HepG2 (cell line): ENCODE results near the gene EPHB4. TPM values are rescaled to one million over a fixed set of nuclear protein-coding genes. Genes with fewer than 3 reads are reported as not detected.

Experiments
- CBFB ChIP-seq: sonication (generic); formaldehyde crosslinking; IDR thresholded peaks from 2 replicates; pipeline ENCODE4 v1.4.0; 2020; ENCODE audit warnings: missing genetic modification reagents
- CREB1 ChIP-seq, 2 experiments: fragments of 450-650 bp in 1 of 2; IDR thresholded peaks; 2 replicates each; pipeline ENCODE4 v1.6.1; 2016 to 2017; ENCODE audit warnings: control low read depth in 1 of 2, mild to moderate bottlenecking in 1 of 2, missing compliant biosample characterization in 1 of 2, missing genetic modification characterization in 1 of 2
- EP300 ChIP-seq, 3 experiments: sonication (generic) in 1 of 3; formaldehyde crosslinking in 1 of 3; IDR thresholded peaks; 2 replicates each; pipeline versions ENCODE4 v1.5.1 to v1.6.1; 2011 to 2020; ENCODE audit warnings: low read depth in 2 of 3, low read length in 2 of 3, borderline replicate concordance in 1 of 3, improper control_type of control experiment in 1 of 3, mild to moderate bottlenecking in 1 of 3, missing genetic modification reagents in 1 of 3, moderate library complexity in 1 of 3
- GMEB2 ChIP-seq: IDR thresholded peaks from 2 replicates; pipeline ENCODE4 v1.6.1; 2016; ENCODE audit warnings: missing biosample characterization, missing genetic modification reagents, low read depth
- HNF1A ChIP-seq, 2 experiments: sonication (generic) in 1 of 2; formaldehyde crosslinking in 1 of 2; IDR thresholded peaks; 2 replicates each; pipeline versions ENCODE4 v1.4.0 to v1.6.1; 2016 to 2020; ENCODE audit warnings: borderline replicate concordance in 1 of 2, low read depth in 1 of 2, mild to moderate bottlenecking in 1 of 2, missing genetic modification reagents in 1 of 2
- LCORL ChIP-seq, 2 experiments: fragments of 450-650 bp in 1 of 2; sonication (generic) in 1 of 2; formaldehyde crosslinking in 1 of 2; IDR thresholded peaks; 2 replicates each; pipeline versions ENCODE4 v1.5.0 to v1.6.1; 2017 to 2020; ENCODE audit warnings: antibody characterized with exemption in 1 of 2, missing genetic modification reagents in 1 of 2
- MLLT10 ChIP-seq: sonication (generic); formaldehyde crosslinking; IDR thresholded peaks from 2 replicates; pipeline ENCODE4 v1.4.0; 2020; ENCODE audit warnings: missing genetic modification reagents
- MYNN ChIP-seq: sonication (generic); formaldehyde crosslinking; IDR thresholded peaks from 2 replicates; pipeline ENCODE4 v1.4.0; 2020; ENCODE audit warnings: mild to moderate bottlenecking, low read depth, missing genetic modification reagents
- NFRKB ChIP-seq: fragments of 450-650 bp; IDR thresholded peaks from 2 replicates; pipeline ENCODE4 v1.6.1; 2017
- PAF1 ChIP-seq: IDR thresholded peaks from 2 replicates; pipeline ENCODE4 v1.6.1; 2016; ENCODE audit warnings: missing genetic modification reagents, missing compliant biosample characterization
- SKIL ChIP-seq: sonication (generic); formaldehyde crosslinking; IDR thresholded peaks from 2 replicates; pipeline ENCODE4 v1.8.0; 2022; ENCODE audit warnings: missing genetic modification reagents, mild to moderate bottlenecking, moderate library complexity, borderline replicate concordance
- SNAPC2 ChIP-seq: sonication (generic); formaldehyde crosslinking; IDR thresholded peaks from 2 replicates; pipeline ENCODE4 v1.8.1; 2022; ENCODE audit warnings: mild to moderate bottlenecking, missing genetic modification reagents
- SRSF9 ChIP-seq: fragments of 200-400 bp; formaldehyde crosslinking; IDR thresholded peaks from 2 replicates; pipeline ENCODE4 v1.6.1; 2018; ENCODE audit warnings: borderline replicate concordance, mild to moderate bottlenecking, low read depth, low read length; ENCODE audit not compliant: insufficient read depth, poor library complexity, severe bottlenecking
- ZNF143 ChIP-seq: sonication (generic); formaldehyde crosslinking; IDR thresholded peaks from 2 replicates; pipeline ENCODE4 v1.4.0; 2020; ENCODE audit warnings: missing genetic modification reagents
- ZNF234 ChIP-seq: sonication (generic); formaldehyde crosslinking; conservative IDR thresholded peaks from 2 replicates; pipeline ENCODE4 v1.5.1; 2020; ENCODE audit warnings: mild to moderate bottlenecking, missing genetic modification reagents
- ZNF235 ChIP-seq: sonication (generic); formaldehyde crosslinking; IDR thresholded peaks from 2 replicates; pipeline ENCODE4 v1.8.1; 2023; ENCODE audit warnings: mild to moderate bottlenecking, missing genetic modification reagents, borderline replicate concordance
- ZNF251 ChIP-seq: sonication (generic); formaldehyde crosslinking; IDR thresholded peaks from 2 replicates; pipeline ENCODE4 v1.9.0; 2021; ENCODE audit warnings: mild to moderate bottlenecking, missing genetic modification reagents
- ZNF552 ChIP-seq: sonication (generic); formaldehyde crosslinking; IDR thresholded peaks from 2 replicates; pipeline ENCODE4 v1.9.0; 2022; ENCODE audit warnings: missing genetic modification reagents, mild to moderate bottlenecking, borderline replicate concordance
- ZNF724P ChIP-seq: sonication (generic); formaldehyde crosslinking; IDR thresholded peaks from 2 replicates; pipeline ENCODE4 v1.8.0; 2022; ENCODE audit warnings: missing genetic modification reagents, borderline replicate concordance
- ZNF776 ChIP-seq: sonication (generic); formaldehyde crosslinking; IDR thresholded peaks from 2 replicates; pipeline ENCODE4 v1.4.0; 2020; ENCODE audit warnings: mild to moderate bottlenecking, missing genetic modification reagents
- polyA plus RNA-seq, 8 experiments: library from polyadenylated mRNA; depleted of rRNA in 3 of 8; stranded (reverse) in 7 of 8; unstranded in 1 of 8; fragments of >200 nt; fragmentation: Illumina TruSeq in 4 of 8; extraction: Trizol in 4 of 8; gene quantifications; 2 replicates each; pipeline versions ENCODE4 v1.2.1 to v1.2.3, GENCODE V29; 2011 to 2016; ENCODE audit warnings: low read depth in 4 of 8, missing spikeins in 1 of 8, mixed read lengths in 1 of 8; ENCODE audit not compliant: insufficient read depth in 1 of 8
- total RNA-seq, 5 experiments: library from RNA; depleted of rRNA; stranded (reverse); fragments of >200 nt; fragmentation: Illumina TruSeq; extraction: Trizol; gene quantifications; 2 replicates each; pipeline ENCODE4 v1.2.3, GENCODE V29; 2016; ENCODE audit warnings: low read depth in 1 of 5

The EPHB4 gene
- total and polyA plus RNA-seq, 2 of the 13 experiments (the other 11 are each of a cell fraction or from before 2014, with no cell fraction given): 61.4 to 69.6 TPM

GRCh38 chr7:100874577-100875355 lies 47.4 kb upstream of the EPHB4 start, which contains the start of gene SRRT (continued):
- TF ChIP-seq GMEB2 (CRISPR knock-in tag): no peak
- no peak for TF ChIP-seq ZNF251 (CRISPR knock-in tag)
- peak; percentile 65 for TF ChIP-seq CREB1 (IDR thresholded peaks at IDR 0.05)
- TF ChIP-seq CREB1 (CRISPR knock-in tag; IDR thresholded peaks at IDR 0.05): peak; percentile 85
- TF ChIP-seq CBFB: peak; percentile 71; the same call in 1 of the 2 replicates
- no peak for TF ChIP-seq SKIL
- TF ChIP-seq NFRKB: no peak
- TF ChIP-seq LCORL (IDR thresholded peaks at IDR 0.05): no peak; the same call in 1 of the 2 replicates
- peak; percentile 67 for TF ChIP-seq LCORL (CRISPR knock-in tag; IDR thresholded peaks at IDR 0.05)
- peak; percentile 74; the same call in 1 of the 2 replicates for TF ChIP-seq MYNN
- peak; percentile 92 for TF ChIP-seq ZNF143 (CRISPR knock-in tag)
- peak; percentile 76; the same call in 1 of the 2 replicates for TF ChIP-seq ZNF724P
- TF ChIP-seq ZNF234: peak; percentile 65; the same call in 1 of the 2 replicates
- no peak for TF ChIP-seq HNF1A (IDR thresholded peaks at IDR 0.05; ENCODE audit: low read depth)
- peak; percentile 75; the same call in 1 of the 2 replicates for TF ChIP-seq HNF1A (CRISPR knock-in tag; IDR thresholded peaks at IDR 0.05; ENCODE audit: borderline replicate concordance)
- no peak for TF ChIP-seq SRSF9
- TF ChIP-seq MLLT10 (CRISPR knock-in tag): no peak
- TF ChIP-seq SNAPC2: peak; percentile 95
- TF ChIP-seq PAF1 (CRISPR knock-in tag): no peak
- TF ChIP-seq ZNF552 (CRISPR knock-in tag): no peak; the same call in 1 of the 2 replicates
- TF ChIP-seq ZNF235: no peak
- peak in 1 of 2 experiments; percentile 29; a peak in 1 of 4 replicates for TF ChIP-seq EP300 (IDR thresholded peaks at IDR 0.05; ENCODE audit: low read depth in 2 of 2, low read length in 2 of 2)
- no peak for TF ChIP-seq EP300 (CRISPR knock-in tag; IDR thresholded peaks at IDR 0.05; ENCODE audit: borderline replicate concordance)
- no peak; the same call in 1 of the 2 replicates for TF ChIP-seq ZNF776
